HepG2 (cell line): ENCODE data around the gene FANCF. TPM values are rescaled to one million over a fixed set of nuclear protein-coding genes. Genes with fewer than 3 reads are reported as not detected.

ENCODE experiments used
- CCAR2 ChIP-seq: fragments of 200-400 bp; formaldehyde crosslinking; optimal IDR thresholded peaks from 2 replicates; pipeline ENCODE3; 2018; ENCODE audit warnings: low read depth, mild to moderate bottlenecking, low read length, moderate library complexity
- ELF1 ChIP-seq: sonication (generic); formaldehyde crosslinking; IDR thresholded peaks from 2 replicates; pipeline ENCODE4 v1.4.0; 2020; ENCODE audit warnings: missing genetic modification reagents
- GATA4 ChIP-seq: sonication (generic); IDR thresholded peaks from 2 replicates; pipeline ENCODE4 v1.6.1; 2016; ENCODE audit warnings: antibody characterized with exemption, low read depth, borderline replicate concordance
- GFI1 ChIP-seq: sonication (generic); formaldehyde crosslinking; IDR thresholded peaks from 2 replicates; pipeline ENCODE4 v1.5.0; 2020; ENCODE audit warnings: missing genetic modification reagents, mild to moderate bottlenecking, borderline replicate concordance
- ISL2 ChIP-seq: sonication (generic); formaldehyde crosslinking; IDR thresholded peaks from 2 replicates; pipeline ENCODE4 v1.5.0; 2020; ENCODE audit warnings: missing genetic modification reagents
- NR2F6 ChIP-seq, 2 experiments: IDR thresholded peaks; 2 replicates each; pipeline ENCODE4 v1.6.1; 2016; ENCODE audit warnings: antibody characterized with exemption in 1 of 2, mild to moderate bottlenecking in 1 of 2
- RBM22 ChIP-seq: fragments of 200-400 bp; formaldehyde crosslinking; optimal IDR thresholded peaks from 2 replicates; pipeline ENCODE3; 2017; ENCODE audit warnings: mild to moderate bottlenecking, low read length, moderate library complexity
- SIN3B ChIP-seq: fragments of 150-350 bp; IDR thresholded peaks from 2 replicates; pipeline ENCODE4 v1.6.1; 2014; ENCODE audit warnings: low read length
- TGIF2 ChIP-seq: IDR thresholded peaks from 2 replicates; pipeline ENCODE4 v1.6.1; 2016; ENCODE audit warnings: control low read depth, missing compliant biosample characterization
- ZNF407 ChIP-seq: sonication (generic); formaldehyde crosslinking; IDR thresholded peaks from one replicate; pipeline ENCODE4 v1.5.1; 2020; ENCODE audit warnings: mild to moderate bottlenecking, missing genetic modification reagents; ENCODE audit errors: not compliant biosample characterization
- ZNF570 ChIP-seq: sonication (generic); formaldehyde crosslinking; IDR thresholded peaks from 2 replicates; pipeline ENCODE4 v1.4.0; 2020; ENCODE audit warnings: mild to moderate bottlenecking, missing genetic modification reagents, borderline replicate concordance
- ZNF724P ChIP-seq: sonication (generic); formaldehyde crosslinking; IDR thresholded peaks from 2 replicates; pipeline ENCODE4 v1.8.0; 2022; ENCODE audit warnings: missing genetic modification reagents, borderline replicate concordance
- polyA plus RNA-seq, 8 experiments: library from polyadenylated mRNA; depleted of rRNA in 3 of 8; stranded (reverse) in 7 of 8; unstranded in 1 of 8; fragments of >200 nt; fragmentation: Illumina TruSeq in 4 of 8; extraction: Trizol in 4 of 8; gene quantifications; 2 replicates each; pipeline versions ENCODE4 v1.2.1 to v1.2.3, GENCODE V29; 2011 to 2016; ENCODE audit warnings: low read depth in 4 of 8, missing spikeins in 1 of 8, mixed read lengths in 1 of 8; ENCODE audit not compliant: insufficient read depth in 1 of 8
- total RNA-seq, 5 experiments: library from RNA; depleted of rRNA; stranded (reverse); fragments of >200 nt; fragmentation: Illumina TruSeq; extraction: Trizol; gene quantifications; 2 replicates each; pipeline ENCODE4 v1.2.3, GENCODE V29; 2016; ENCODE audit warnings: low read depth in 1 of 5
- TF ChIP-seq, protein P1 (sequence below): sonication (generic); formaldehyde crosslinking; IDR thresholded peaks from 2 replicates; pipeline ENCODE4 v1.9.0; 2021; ENCODE audit warnings: missing genetic modification reagents, borderline replicate concordance
- TF ChIP-seq, protein P2 (sequence below): sonication (generic); formaldehyde crosslinking; IDR thresholded peaks from 2 replicates; pipeline ENCODE4 v1.4.0; 2020; ENCODE audit warnings: missing genetic modification reagents, borderline replicate concordance

Gene FANCF
- total and polyA plus RNA-seq, 2 of the 13 experiments (the other 11 are each of a cell fraction or from before 2014, with no cell fraction given): 2.5 to 9.7 TPM

- peak; percentile 50 for TF ChIP-seq ZNF407 (CRISPR knock-in tag)
- no peak for TF ChIP-seq GFI1 (CRISPR knock-in tag)
- TF ChIP-seq TGIF2 (CRISPR knock-in tag): 0 out of 2 replicates have a peak, but pooled peaks have one; percentile 6
- no peak for TF ChIP-seq SIN3B
- TF ChIP-seq GATA4: peak; percentile 13; the same call in 1 of the 2 replicates
- TF ChIP-seq RBM22: no peak
- no peak for TF ChIP-seq CCAR2
- peak; percentile 96 for TF ChIP-seq ELF1 (CRISPR knock-in tag)
- TF ChIP-seq ZNF570 (CRISPR knock-in tag): no peak
- 0 out of 2 replicates have a peak, but pooled peaks have one; percentile 30 for TF ChIP-seq ISL2 (CRISPR knock-in tag)
- 0 out of 2 replicates have a peak, but pooled peaks have one; percentile 51 for TF ChIP-seq ZNF724P (CRISPR knock-in tag)
- no peak for TF ChIP-seq NR2F6 (IDR thresholded peaks at IDR 0.05)
- peak; percentile 10; the same call in 1 of the 2 replicates for TF ChIP-seq NR2F6 (CRISPR knock-in tag; IDR thresholded peaks at IDR 0.05)
- TF ChIP-seq, protein P1, sequence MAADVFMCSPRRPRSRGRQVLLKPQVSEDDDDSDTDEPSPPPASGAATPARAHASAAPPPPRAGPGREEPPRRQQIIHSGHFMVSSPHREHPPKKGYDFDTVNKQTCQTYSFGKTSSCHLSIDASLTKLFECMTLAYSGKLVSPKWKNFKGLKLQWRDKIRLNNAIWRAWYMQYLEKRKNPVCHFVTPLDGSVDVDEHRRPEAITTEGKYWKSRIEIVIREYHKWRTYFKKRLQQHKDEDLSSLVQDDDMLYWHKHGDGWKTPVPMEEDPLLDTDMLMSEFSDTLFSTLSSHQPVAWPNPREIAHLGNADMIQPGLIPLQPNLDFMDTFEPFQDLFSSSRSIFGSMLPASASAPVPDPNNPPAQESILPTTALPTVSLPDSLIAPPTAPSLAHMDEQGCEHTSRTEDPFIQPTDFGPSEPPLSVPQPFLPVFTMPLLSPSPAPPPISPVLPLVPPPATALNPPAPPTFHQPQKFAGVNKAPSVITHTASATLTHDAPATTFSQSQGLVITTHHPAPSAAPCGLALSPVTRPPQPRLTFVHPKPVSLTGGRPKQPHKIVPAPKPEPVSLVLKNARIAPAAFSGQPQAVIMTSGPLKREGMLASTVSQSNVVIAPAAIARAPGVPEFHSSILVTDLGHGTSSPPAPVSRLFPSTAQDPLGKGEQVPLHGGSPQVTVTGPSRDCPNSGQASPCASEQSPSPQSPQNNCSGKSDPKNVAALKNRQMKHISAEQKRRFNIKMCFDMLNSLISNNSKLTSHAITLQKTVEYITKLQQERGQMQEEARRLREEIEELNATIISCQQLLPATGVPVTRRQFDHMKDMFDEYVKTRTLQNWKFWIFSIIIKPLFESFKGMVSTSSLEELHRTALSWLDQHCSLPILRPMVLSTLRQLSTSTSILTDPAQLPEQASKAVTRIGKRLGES: no peak
- TF ChIP-seq, protein P2, sequence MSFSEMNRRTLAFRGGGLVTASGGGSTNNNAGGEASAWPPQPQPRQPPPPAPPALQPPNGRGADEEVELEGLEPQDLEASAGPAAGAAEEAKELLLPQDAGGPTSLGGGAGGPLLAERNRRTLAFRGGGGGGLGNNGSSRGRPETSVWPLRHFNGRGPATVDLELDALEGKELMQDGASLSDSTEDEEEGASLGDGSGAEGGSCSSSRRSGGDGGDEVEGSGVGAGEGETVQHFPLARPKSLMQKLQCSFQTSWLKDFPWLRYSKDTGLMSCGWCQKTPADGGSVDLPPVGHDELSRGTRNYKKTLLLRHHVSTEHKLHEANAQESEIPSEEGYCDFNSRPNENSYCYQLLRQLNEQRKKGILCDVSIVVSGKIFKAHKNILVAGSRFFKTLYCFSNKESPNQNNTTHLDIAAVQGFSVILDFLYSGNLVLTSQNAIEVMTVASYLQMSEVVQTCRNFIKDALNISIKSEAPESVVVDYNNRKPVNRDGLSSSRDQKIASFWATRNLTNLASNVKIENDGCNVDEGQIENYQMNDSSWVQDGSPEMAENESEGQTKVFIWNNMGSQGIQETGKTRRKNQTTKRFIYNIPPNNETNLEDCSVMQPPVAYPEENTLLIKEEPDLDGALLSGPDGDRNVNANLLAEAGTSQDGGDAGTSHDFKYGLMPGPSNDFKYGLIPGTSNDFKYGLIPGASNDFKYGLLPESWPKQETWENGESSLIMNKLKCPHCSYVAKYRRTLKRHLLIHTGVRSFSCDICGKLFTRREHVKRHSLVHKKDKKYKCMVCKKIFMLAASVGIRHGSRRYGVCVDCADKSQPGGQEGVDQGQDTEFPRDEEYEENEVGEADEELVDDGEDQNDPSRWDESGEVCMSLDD (CRISPR knock-in tag): no peak
These were observed at the start of gene FANCF (continued) for GRCh38 chr11:22625448-22626287.
